NCI-H510A treated with DMSO at 0.1 percent for 48 hours (cell line): ENCODE data around the gene MRPS15.
A peak's percentile ranks its signal among the peaks of the same experiment; 100 is the strongest.

ENCODE experiments used
- DNase-seq: peaks from one replicate; lab custom pipeline; 2025; lab: John Stamatoyannopoulos, UW

Gene MRPS15

DNA sequence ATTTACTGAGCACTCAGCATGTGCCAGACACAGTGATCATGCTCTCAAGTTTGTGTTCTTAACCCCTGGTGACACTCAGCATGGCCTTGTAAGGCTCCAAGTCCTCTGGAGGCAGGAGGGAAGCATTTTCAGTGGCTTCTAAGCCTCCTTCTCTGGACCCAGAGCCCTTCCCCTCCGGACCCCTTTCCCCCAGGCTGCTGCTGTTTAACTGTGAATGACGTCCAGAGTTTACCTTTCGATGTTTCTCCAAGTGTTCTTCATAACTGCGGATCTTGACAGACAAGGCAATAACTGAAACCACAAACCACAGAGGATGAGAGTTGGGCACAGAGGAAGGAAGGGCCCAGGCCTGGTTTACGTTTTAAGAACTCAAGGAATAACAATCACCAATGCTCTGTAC is 6.5 kb downstream of the MRPS15 start:
- DNase-seq = no peak

DNA sequence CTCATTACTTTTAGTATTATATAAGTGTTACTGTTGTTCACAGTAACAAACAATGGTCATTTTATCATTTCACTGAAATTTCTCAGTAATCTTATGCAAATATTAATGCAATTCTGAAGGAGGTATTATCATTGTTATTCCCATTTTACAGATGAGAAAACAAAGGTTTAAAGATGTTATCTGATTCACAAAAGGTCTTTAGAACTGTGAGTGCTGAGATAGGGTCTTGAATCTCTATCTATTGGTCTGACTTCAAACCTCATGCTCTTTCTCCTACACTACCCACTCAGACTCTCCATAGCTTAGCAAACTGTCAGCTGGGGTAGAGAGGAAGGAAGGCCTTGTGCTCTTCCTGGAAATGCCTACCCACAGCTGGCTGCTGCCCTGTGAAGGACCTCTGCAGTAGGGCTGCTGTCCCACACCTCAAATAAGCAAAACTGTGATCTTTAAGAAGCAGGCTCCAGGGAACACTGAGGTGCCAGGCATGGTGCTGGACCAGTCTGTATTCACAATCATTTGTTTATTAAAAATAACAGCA is 7.7 kb downstream of the MRPS15 start:
- no peak for DNase-seq

DNA sequence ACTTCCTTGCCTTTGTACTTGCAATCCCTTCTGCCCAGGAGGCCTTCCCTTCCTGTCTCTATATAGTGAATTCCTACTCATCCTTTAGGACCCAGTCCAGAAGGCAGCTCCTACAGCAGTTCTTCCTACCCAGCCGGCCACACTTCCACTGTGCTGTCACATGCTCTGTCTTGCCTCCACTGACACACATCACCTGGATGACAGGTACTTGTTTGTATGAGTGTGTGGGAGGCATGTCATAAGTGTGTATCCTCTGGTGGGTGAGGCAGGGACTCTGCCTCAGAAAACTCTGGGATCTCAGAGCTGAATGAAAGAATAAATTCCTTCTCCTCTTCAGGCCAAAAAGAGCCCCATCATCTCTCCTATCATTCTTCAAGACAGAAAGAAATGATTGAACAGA is 8.8 kb downstream of the MRPS15 start:
- DNase-seq = no peak

DNA sequence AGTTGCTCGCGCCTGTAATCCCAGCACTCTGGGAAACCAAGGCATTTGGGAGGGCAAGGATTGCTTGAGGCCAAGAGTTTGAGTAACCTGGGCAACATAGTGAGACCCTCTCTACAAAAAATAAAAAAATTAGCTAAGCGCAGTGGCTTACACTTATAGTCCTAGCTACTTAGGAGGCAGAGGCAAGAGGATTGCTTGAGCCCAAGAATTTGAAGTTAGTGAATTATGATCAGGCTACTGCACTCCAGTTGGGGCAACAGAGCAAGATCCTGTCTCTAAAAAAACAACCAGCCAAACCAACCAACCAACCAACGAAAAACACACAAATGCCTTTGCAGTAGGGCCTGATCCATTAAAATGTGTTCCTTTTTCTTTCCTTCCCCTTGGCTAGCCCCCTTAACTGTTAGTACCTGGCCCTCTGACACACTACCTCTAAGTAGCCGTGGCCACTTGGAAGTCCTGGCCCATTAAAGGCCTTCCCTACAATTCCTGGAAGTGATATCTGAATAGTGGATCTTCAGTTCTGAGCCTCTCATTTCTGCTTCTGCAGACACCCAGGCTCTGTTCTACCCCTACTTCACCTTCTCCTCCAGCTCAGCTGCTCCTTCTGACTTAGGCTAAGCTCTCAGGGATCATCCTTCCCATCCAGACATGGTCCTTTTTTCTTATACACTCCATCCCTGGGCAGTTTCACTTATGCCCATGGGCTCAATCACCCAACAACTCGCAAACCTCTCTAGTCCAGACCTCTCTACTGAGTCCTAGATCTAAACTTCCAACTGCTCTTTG is 10.4 kb downstream of the MRPS15 start:
- DNase-seq = no peak

DNA sequence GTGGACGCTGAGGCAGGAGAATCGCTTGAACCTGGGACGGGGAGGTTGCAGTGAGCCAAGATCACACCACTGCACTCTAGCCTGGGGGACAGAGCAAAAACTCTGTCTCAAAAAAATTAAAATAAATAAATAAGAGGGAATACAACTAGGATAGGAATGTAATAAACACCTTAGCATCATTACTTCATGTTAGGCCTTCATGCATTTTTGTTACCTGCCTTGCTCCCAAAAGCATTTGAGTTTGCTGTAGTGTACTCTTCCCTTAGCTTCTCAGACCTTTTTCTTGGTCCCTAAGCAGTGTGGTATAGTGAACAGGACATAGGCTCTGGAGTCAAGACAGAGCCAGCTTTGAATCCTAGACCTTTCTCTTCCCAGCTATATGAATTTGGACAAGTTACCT is 11.1 kb downstream of the MRPS15 start:
- DNase-seq = no peak

DNA sequence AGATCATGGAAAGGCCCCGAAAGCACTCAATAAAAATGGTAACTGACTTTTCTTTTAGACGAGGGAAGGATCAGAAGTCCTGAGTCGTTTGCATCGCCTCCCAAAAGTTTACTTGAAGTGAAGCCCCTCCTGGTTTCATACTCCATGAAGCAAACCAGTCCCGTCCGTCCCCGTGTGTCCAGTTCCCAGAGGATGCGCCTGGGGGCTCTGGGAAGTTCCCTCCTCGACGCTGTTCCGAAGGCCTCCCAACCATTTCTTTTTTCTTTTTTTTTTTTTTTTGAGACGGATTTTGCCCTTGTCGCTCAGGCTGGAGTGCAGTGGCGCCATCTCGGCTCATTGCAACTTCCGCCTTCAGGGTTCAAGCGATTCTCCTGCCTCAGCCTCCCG is 13.3 kb downstream of the MRPS15 start:
- DNase-seq = no peak

DNA sequence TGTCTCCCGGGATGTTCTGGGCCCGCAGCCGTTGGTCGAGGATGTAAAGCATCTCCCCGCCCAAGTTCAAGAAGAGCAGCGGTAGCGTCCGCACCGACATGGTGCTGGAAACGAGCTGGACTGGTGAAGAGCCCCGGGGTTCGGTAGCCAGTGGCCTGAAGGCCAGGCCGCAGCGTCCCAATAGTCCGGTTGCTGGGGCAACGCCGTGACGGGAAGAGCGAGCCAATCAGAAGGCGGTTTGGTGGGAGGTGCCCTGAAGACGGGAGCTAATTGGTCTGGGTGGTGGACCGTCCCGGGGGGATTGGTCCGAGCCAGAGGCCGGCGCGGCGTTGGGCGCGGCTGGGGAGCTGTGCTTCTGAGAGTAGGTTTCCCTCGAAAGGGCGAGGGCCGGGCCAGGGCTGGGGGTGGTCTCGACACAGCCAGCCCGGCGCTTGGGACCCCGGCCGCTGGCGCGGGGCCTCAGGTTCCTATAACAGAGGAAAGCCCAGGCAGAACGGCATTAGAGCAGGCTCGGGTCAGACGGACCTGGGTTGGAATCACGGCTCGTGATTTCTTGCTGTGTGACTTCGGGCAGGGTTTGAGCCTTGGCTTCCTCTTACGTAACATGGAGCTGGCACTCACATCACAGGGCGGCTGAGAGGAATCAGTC is 13.8 kb downstream of the MRPS15 start, which contains the start of gene OSCP1:
Gene OSCP1, minus strand, starts transcription at position 182 of the 649 bp plus-strand sequence. Its CDS starts 82 bp downstream, at position 100.
- DNase-seq = peak; percentile 100

DNA sequence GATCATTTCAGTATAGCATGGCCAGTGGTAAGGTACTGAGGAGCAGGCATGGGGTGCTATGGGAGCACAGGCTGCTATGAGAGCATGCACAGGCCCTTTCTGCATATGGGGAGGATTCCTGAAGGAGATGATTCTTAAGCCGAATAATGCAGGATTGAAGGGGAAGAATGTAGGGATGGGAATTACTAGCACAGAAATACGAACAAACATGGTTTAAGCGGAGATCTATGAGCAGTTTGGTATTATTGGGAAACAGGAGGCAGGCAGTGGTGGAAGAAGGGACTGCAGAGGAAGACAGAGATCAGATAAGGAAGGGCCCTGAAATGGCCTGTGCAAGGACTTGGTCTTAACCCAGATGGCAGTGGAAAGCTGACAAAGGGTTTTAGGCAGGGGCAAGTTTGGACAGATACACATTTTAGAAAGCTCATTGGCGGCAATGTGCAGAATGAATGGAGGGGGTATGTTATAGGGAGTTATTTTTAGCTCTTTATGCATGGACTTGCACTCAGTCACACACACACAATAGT is 15.6 kb downstream of the MRPS15 start:
- no peak for DNase-seq

DNA sequence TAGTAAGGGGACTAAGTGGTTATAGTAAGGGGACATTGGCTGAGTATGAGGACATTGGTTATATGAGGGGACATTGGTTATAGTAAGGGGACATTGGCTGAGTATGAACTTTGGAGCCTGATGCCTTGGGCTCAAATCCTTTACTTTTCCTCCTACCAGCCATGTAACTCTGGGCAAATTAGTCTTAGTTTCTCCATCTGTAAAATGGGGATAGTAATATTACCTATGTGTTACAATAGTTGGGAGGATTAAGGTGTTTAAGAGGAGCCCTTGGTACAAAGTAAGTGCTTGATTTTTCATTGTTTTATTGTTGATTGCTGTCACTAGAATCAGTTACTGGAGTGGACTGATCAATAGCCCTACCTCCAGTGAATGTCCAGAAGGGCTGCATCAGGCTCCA is 16.7 kb downstream of the MRPS15 start:
- DNase-seq = no peak

DNA sequence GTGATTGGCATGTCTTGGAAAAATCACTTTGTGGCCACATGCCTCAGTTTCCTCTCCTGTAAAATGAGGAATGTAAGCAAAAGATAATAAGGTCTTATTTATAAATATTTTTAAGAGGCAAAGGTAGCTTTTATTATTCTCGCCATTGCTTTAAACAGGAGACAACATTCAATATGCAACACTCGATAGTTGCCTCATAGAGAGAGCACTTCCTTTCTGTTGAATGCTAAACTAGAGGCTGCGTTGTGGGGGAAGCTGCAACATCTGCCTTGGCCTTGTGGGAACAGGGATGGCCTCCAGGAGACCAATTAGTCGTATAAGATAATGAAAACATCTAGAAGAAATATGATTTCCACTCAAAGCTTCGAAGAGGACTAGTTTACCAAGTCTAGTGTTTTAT is 17.4 kb downstream of the MRPS15 start:
- DNase-seq = no peak

DNA sequence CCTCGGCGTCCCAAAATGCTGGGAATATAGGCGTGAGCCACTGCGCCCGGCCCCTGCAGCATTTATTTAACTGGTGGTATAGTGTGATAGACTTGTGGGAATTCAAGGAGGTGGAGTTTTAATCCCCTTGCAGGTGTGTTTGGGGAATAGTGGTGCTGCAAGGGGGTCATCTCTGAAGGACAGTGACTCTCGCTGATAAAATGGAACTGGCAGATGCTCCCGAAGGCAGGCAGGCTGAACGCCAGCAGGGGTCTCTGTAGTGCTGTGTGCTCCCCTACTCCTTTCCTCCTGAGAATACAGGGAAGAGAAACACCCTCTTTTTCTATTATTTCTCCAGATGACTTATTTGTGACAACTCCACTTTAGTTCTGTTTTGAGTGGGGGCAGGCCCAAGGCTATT is 17.9 kb downstream of the MRPS15 start:
- peak; percentile 61 for DNase-seq

DNA sequence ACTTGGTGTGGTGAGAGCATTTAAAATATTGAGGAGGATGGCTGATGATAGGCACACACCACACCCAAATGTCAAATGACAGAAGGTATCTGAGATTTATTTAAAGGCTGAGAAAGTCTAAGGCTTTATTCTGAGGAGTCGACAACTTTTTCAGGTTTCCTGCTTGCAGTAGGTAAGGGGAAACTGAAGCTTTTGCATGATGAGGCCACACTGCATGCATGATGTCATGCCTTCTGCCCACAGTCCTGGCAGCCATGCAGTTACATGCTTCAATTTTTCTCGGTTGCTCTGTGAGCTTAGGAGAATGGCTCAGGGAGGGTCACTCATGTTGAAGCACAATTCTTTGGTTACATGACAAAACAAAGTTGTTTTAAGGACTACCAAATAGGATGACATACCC is 20.9 kb downstream of the MRPS15 start:
- DNase-seq = no peak

DNA sequence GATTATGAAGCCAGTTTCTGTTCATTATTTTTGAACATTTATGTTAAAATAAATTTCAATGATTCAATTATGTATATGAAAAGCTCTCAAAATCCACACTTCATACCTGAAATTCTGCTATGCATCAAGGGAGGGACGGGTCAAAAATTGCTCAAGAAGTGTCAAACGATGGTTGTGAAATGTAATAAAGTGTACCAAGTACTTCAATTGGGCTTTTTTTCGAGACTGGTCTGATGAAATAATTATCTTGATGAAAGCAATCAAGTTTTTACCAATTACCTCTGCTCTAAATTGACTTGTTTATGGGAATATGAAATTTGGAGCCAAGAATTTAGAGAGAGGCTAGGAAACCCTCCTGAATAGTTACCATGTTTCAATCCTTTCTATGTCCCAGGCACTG is 21.8 kb downstream of the MRPS15 start:
- no peak for DNase-seq

DNA sequence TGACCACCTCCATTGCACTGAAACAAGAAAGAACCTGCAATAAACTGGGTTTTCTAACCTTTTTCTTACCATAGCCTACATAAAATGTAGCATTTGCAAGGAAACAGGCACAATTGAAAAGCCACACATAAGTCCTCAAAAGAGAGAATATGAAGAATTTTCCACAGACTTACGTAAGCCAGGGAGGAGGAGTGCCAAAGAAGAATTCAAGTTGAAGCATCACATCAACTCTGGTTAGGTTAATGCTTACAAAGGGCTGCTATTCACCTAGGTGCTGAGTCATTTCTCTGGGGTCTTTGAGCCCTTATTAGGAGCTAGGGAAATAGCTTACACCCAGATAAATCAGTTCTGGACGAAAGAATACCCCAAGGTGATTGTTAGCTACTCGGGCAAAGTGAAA is 23.5 kb downstream of the MRPS15 start:
- no peak for DNase-seq

DNA sequence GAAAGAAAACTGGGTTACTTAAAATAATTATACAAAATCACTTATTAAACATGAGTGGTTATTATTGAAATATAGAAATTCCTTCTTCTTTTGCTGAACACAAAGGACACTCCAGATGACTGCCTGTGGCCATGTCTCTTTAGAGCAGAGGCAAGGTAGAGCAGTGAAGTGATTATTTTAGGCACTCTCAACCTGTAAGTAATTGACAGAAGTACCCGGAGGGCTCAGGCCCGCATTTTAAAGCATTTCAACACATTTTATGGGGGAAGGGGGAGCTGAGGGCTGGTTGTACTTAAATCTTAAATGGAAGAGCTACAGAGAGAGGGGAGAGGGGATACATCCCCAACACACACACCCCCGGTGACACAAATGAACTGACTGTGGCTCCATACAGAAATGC is 24.1 kb downstream of the MRPS15 start:
- no peak for DNase-seq

DNA sequence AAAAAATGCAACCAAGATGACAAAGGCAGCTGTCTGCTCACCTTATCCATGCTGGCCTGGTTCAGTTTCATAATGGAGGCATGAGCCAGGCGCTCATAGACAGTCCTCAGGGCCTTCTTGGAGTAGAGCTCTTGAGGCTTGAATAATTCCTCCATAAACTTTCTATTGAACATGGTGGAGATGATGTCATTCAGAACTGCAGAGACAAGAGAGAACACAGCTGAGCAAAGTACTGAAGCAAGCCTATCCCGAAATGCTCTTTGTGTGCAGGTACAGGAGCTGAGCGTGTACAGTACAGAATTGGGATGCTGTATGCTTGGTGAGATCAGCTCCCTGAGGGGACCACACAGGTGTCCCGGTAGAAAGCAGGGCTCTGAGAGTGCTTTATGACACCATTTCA is 25.5 kb downstream of the MRPS15 start:
- no peak for DNase-seq

DNA sequence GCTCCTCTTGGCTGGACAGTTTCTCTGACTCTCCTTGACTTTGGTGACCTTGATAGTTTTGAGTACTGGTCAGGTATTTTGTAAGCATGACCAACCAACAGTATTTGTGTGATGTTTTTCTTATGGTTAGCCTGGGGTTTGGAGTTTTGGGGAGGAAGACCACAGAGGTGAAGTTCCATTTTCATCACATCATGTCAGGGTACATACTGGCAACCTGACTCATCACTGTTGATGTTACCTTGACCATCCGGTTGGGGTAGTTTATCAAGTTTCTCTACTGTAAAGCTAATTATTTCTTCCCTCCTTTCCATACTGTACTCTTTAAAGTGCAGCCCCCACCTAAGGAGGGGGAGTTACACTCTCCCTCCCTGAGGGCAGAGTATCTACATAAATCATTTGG is 27.4 kb downstream of the MRPS15 start:
- no peak for DNase-seq

DNA sequence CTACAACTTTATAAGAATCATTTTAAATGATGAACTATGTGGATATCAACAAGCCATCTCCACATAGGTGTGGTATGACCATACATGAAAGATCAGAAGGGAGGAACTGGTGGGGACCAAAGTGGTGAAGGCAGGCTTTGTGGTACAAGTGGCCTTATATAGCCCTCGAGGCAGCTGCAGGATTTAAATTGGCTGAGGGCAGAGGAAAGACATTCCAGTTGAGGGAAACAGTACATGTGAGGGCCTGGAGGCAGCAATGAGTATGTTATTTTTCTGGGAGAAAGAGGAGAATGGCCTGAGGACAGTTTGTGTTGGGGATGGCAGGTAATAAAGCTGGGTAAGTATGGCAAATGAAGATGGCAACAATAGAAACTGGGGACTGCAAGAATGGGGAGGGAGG is 31.1 kb downstream of the MRPS15 start:
- DNase-seq = no peak

DNA sequence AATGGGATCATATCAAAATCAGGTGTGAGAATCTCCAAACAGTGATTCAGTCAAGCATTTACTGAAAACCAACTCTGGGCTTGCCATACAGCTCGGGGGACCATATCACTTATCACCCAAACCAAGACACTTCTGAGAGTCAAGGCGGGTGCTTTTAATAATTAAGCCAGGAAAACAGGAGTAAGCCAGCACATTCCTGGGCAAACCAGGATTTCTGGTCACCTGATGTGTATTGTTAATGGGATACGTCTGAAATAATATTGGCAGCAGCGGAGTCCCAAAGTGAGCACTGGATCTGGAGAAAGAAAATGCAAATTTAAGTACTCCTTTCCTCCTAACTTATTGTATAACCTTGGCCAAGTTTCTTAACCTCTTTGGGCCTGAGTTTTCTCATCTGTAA is 31.6 kb downstream of the MRPS15 start:
- DNase-seq = no peak

DNA sequence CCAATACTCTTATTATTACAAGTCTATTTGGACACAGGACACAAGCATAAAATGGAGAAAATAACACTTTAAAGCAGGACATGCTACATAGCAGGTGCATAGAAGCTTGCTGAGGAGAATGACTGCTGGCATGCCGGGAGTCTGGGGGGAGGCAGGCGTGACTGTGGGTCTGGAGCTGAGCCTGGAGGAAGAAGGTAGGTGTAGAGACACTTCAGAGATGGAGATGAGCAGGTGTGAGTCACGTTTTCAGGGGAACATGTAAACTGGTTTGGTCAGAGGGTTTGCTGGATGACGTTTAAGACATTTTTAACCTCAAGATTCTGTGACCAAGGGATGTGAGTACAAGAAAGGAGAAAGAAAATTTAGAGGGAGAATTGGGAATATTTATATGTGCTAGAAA is 38.4 kb downstream of the MRPS15 start:
- DNase-seq = no peak

DNA sequence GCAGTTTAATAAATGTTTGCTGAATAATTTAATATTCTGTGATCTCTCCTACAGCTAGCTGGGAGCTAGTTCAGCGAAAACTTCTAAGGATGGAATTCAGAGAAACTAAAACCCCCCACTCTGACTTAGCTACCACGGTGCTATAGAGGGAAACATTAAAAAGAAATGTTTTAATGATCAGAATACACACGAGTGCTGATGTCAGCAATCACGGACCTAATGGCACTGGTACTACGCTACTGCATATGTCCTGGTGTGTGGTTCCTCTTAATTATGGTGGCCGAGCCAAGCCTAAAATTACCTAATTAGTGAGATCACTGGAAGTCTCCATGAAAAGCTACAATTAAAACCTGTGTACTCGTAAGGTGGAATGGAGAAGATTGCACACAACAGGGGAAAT is 42.5 kb downstream of the MRPS15 start:
- no peak for DNase-seq

DNA sequence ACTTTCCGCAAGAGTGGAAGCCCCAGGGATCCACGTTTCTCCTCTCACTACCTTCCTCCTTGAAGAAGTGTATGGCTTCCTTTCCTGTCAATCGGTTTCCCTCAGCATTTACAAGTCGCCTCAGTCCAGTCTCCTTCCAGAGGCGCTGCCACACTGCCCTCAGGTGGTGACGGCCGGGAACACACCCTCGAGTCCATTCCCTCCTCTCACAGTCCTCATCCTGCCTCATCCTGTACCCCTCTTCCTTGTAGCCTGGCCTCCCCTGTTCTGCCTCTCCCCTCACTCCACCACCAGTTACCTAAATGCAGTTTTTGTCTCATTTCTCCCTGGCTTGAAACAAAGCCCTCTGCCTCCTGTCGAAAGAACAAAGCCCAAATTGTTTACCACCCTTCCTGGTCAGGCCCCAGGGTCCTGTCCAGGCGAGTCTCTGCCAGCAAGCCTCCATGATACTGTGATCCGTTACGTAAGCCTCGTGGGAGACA is 43.3 kb downstream of the MRPS15 start:
- peak; percentile 99 for DNase-seq

DNA sequence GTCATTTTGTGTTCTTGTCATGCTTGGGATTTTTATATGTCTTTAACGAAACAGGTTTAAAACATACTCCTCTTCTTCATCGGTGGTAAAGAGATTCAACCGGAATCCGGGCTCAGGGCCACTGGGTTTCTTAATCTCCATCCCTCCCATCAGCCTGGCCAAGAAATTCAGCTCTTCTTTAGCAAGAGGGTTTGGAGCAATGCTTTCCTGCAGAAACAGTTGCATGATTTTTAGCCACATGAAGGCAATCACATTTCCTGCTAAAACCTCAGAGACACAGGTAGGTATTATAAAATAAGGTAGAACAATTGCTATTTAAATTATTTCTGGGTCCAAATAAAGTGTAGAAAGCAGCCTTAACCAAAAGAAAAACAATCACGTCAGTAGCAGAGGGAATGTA is 43.8 kb downstream of the MRPS15 start:
- no peak for DNase-seq
